IMR-90 (cell line): ENCODE data around the gene PSMG1. TPM values are rescaled to one million over a fixed set of nuclear protein-coding genes. Genes with fewer than 3 reads are reported as not detected.

Experiments
- ATAC-seq: fragments of 200-7000 bp; cut with Tn5 transposase; 2 replicates; pipeline ENCODE4 v1.9.1; 2020; ENCODE audit warnings: low read depth, mild to moderate bottlenecking, moderate library complexity
- BruUV-seq: library from RNA; stranded (reverse); fragments of 400-500 nt; replicated peaks from 2 replicates; lab custom pipeline; 2021; lab: Mats Ljungman, UMichigan
- CTCF ChIA-PET: fragments of 300-600 bp; formaldehyde crosslinking; extraction: SDS; loops from one replicate; lab custom pipeline; 2021; ENCODE audit warnings: antibody characterized with exemption; lab: Yijun Ruan, JAX
- POLR2A ChIA-PET: fragments of 300-600 bp; sonication (Branson Sonifier 250); formaldehyde crosslinking; loops from one replicate; lab custom pipeline; 2022; ENCODE audit warnings: antibody characterized with exemption; ENCODE audit not compliant: unreplicated experiment; lab: Charles Lee
- DNase-seq: peaks from one replicate; pipeline ENCODE4 v3.0.0; 2013
- H2AFZ ChIP-seq: replicated peaks from 2 replicates; pipeline ENCODE3; 2013; ENCODE audit warnings: low read length, mild to moderate bottlenecking; ENCODE audit not compliant: poor library complexity
- H2AK5ac ChIP-seq: 2 replicates; pipeline ENCODE4 v1.6.1; 2013; ENCODE audit warnings: low read depth, low read length, inconsistent platforms
- H2AK9ac ChIP-seq: replicated peaks from 2 replicates; pipeline ENCODE3; 2013; ENCODE audit warnings: mild to moderate bottlenecking, low read depth, low read length, moderate library complexity; ENCODE audit not compliant: poor library complexity
- H2BK120ac ChIP-seq: 2 replicates; pipeline ENCODE4 v1.6.1; 2013; ENCODE audit warnings: low read depth, low read length, inconsistent platforms
- H2BK15ac ChIP-seq: 3 replicates; pipeline ENCODE4 v1.6.1; 2013; ENCODE audit warnings: low read depth, low read length, inconsistent platforms
- H2BK20ac ChIP-seq: 2 replicates; pipeline ENCODE4 v1.6.1; 2013; ENCODE audit warnings: low read depth, mild to moderate bottlenecking, inconsistent platforms, low read length, moderate library complexity
- H2BK5ac ChIP-seq: 2 replicates; pipeline ENCODE4 v1.6.1; 2013; ENCODE audit warnings: mild to moderate bottlenecking, low read depth, low read length, inconsistent platforms; ENCODE audit not compliant: poor library complexity, severe bottlenecking
- H3K14ac ChIP-seq: replicated peaks from 2 replicates; pipeline ENCODE4 v1.6.1; 2013; ENCODE audit warnings: low read depth, low read length, inconsistent platforms
- H3K18ac ChIP-seq: 2 replicates; pipeline ENCODE4 v1.6.1; 2013; ENCODE audit warnings: low read depth, low read length, control low read depth
- H3K23ac ChIP-seq: 2 replicates; pipeline ENCODE4 v1.6.1; 2013; ENCODE audit warnings: low read depth, low read length, inconsistent platforms
- H3K27ac ChIP-seq: 2 replicates; pipeline ENCODE4 v1.5.1; 2013; ENCODE audit warnings: mild to moderate bottlenecking, control low read depth, low read length; ENCODE audit not compliant: insufficient read depth
- H3K27me3 ChIP-seq: 2 replicates; pipeline ENCODE4 v1.6.1; 2013; ENCODE audit warnings: low read length; ENCODE audit not compliant: control insufficient read depth, insufficient read depth
- H3K36me3 ChIP-seq: 2 replicates; pipeline ENCODE4 v1.6.1; 2013; ENCODE audit warnings: low read length, mixed read lengths; ENCODE audit not compliant: control insufficient read depth, insufficient read depth
- H3K4ac ChIP-seq: 2 replicates; pipeline ENCODE4 v1.6.1; 2013; ENCODE audit warnings: low read depth, low read length, inconsistent platforms
- H3K4me1 ChIP-seq: 2 replicates; pipeline ENCODE4 v1.6.1; 2013; ENCODE audit warnings: low read length, mixed read lengths; ENCODE audit not compliant: control insufficient read depth, insufficient read depth
- H3K4me2 ChIP-seq: 2 replicates; pipeline ENCODE4 v1.6.1; 2013; ENCODE audit warnings: low read depth, mild to moderate bottlenecking, control low read depth, low read length, moderate library complexity
- H3K4me3 ChIP-seq: 2 replicates; pipeline ENCODE4 v1.5.1; 2013; ENCODE audit warnings: low read depth, mild to moderate bottlenecking, control low read depth, low read length, moderate library complexity; ENCODE audit not compliant: insufficient read depth
- H3K56ac ChIP-seq: 2 replicates; pipeline ENCODE4 v1.6.1; 2013; ENCODE audit warnings: low read length, inconsistent platforms; ENCODE audit not compliant: insufficient read depth; ENCODE audit errors: extremely low read depth
- H3K79me1 ChIP-seq, 2 experiments: 2 replicates each; pipeline ENCODE4 v1.6.1; 2013; ENCODE audit warnings: low read length in 2 of 2, inconsistent platforms in 1 of 2, low read depth in 1 of 2
- H3K9ac ChIP-seq: 2 replicates; pipeline ENCODE4 v1.6.1; 2013; ENCODE audit warnings: low read depth, low read length, control low read depth
- H3K9me1 ChIP-seq: 2 replicates; pipeline ENCODE4 v1.6.1; 2013; ENCODE audit warnings: low read length, inconsistent platforms; ENCODE audit not compliant: insufficient read depth
- H3K9me3 ChIP-seq: 2 replicates; pipeline ENCODE4 v1.6.1; 2013; ENCODE audit warnings: low read length; ENCODE audit not compliant: control insufficient read depth, insufficient read depth
- H4K20me1 ChIP-seq: 2 replicates; pipeline ENCODE4 v1.6.1; 2013; ENCODE audit warnings: low read length, inconsistent platforms; ENCODE audit not compliant: insufficient read depth
- H4K5ac ChIP-seq: 2 replicates; pipeline ENCODE4 v1.6.1; 2013; ENCODE audit warnings: mild to moderate bottlenecking, low read depth, low read length, control low read depth
- H4K8ac ChIP-seq, 2 experiments: 2 replicates each; pipeline ENCODE4 v1.6.1; 2013; ENCODE audit warnings: low read depth in 2 of 2, low read length in 2 of 2, control low read depth in 1 of 2, inconsistent platforms in 1 of 2
- H4K91ac ChIP-seq: 2 replicates; pipeline ENCODE4 v1.6.1; 2013; ENCODE audit warnings: low read depth, low read length, inconsistent platforms; ENCODE audit not compliant: insufficient read depth
- CTCF ChIP-seq: conservative IDR thresholded peaks from 2 replicates; pipeline ENCODE4 v1.5.1; 2012; ENCODE audit warnings: mild to moderate bottlenecking, low read depth, low read length, improper control_type of control experiment
- ELK1 ChIP-seq: fragments of 150-350 bp; IDR thresholded peaks from 2 replicates; pipeline ENCODE4 v1.6.1; 2016; ENCODE audit warnings: low read depth, mild to moderate bottlenecking, low read length, moderate library complexity, borderline replicate concordance
- FOS ChIP-seq: fragments of 150-350 bp; IDR thresholded peaks from 2 replicates; pipeline ENCODE4 v1.6.1; 2016; ENCODE audit warnings: low read depth, low read length
- MXI1 ChIP-seq: IDR thresholded peaks from 2 replicates; pipeline ENCODE4 v1.6.1; 2012; ENCODE audit warnings: low read depth, mild to moderate bottlenecking, low read length, moderate library complexity, borderline replicate concordance
- RAD21 ChIP-seq: IDR thresholded peaks from 2 replicates; pipeline ENCODE4 v1.6.1; 2012; ENCODE audit warnings: low read length, improper control_type of control experiment
- RCOR1 ChIP-seq: IDR thresholded peaks from 2 replicates; pipeline ENCODE4 v1.6.1; 2012; ENCODE audit warnings: mild to moderate bottlenecking, low read length, improper control_type of control experiment; ENCODE audit not compliant: insufficient replicate concordance
- RFX5 ChIP-seq: IDR thresholded peaks from 2 replicates; pipeline ENCODE4 v1.8.0; 2012; ENCODE audit warnings: low read depth, mild to moderate bottlenecking, low read length, moderate library complexity
- USF2 ChIP-seq: fragments of 150-350 bp; IDR thresholded peaks from 2 replicates; pipeline ENCODE4 v1.6.1; 2017; ENCODE audit warnings: mild to moderate bottlenecking, antibody characterized with exemption, low read length, low read depth
- WGBS, 2 experiments: methylation state at CpG; one replicate each; pipeline versions ENCODE4 v1.1.5 to v1.1.7; 2013; ENCODE audit warnings: missing lambda C conversion rate in 2 of 2; ENCODE audit not compliant: insufficient read length in 1 of 2; ENCODE audit errors: extremely low coverage in 2 of 2; 5-methylcytosine and 5-hydroxymethylcytosine counted together
- dilution Hi-C: fragments of 300-500 bp; cut with HindIII; formaldehyde crosslinking; loops from one replicate; pipeline ENCODE4 v1.14.3; 2018; ENCODE audit warnings: low sequenced_read_pairs; ENCODE audit not compliant: unreplicated experiment
- in situ Hi-C: fragments of 300-500 bp; cut with MboI; formaldehyde crosslinking; loops from 3 replicates; pipeline ENCODE4 v1.14.3; 2019; ENCODE audit warnings: low sequenced_read_pairs, inconsistent platforms, mixed read lengths
- intact Hi-C: fragments of 100-400 bp; cut with micrococcal nuclease; formaldehyde crosslinking; loops from 2 replicates; pipeline ENCODE4 v1.10.0; 2022
- polyA plus RNA-seq, 3 experiments: library from polyadenylated mRNA; depleted of rRNA; stranded (reverse); fragments of >200 nt; gene quantifications; 2 replicates each; pipeline ENCODE4 v1.2.3, GENCODE V29; 2012; ENCODE audit warnings: low replicate concordance in 1 of 3
- total RNA-seq: library from RNA; depleted of rRNA; stranded (reverse); fragments of >200 nt; gene quantifications from 2 replicates; pipeline ENCODE4 v1.2.3, GENCODE V29; 2012

The PSMG1 gene
- total and polyA plus RNA-seq, 2 of the 4 experiments (the other 2 are of a cell fraction) = 37.8 to 45.4 TPM

- Histone ChIP-seq H3K4me2 (no peak overlapping the region), H4K5ac (no peak overlapping the region), H3K18ac (no peak overlapping the region), H2AK5ac (no peak overlapping the region), H3K27me3 (no peaks in the 10 kb centered on the region), H2BK5ac (no peak overlapping the region), H3K9me3 (no peaks in the 10 kb centered on the region), H4K8ac (no peak overlapping the region), H4K20me1 (no peaks in the 10 kb centered on the region), H3K36me3 (peaks cover 21% of the 10 kb centered on the region), H3K9me1 (no peaks in the 10 kb centered on the region), H3K27ac (no peak overlapping the region), H2BK120ac (no peak overlapping the region), H2AK9ac (no peak overlapping the region), H3K4ac (no peak overlapping the region), H2BK20ac (no peak overlapping the region), H3K4me3 (no peak overlapping the region), H4K91ac (no peak overlapping the region), H2BK15ac (no peak overlapping the region), H3K56ac (no peak overlapping the region), H2AFZ (no peak overlapping the region), H3K9ac (no peak overlapping the region), H3K4me1 (no peaks in the 10 kb centered on the region), H3K23ac (no peak overlapping the region), H3K14ac (no peak overlapping the region), H3K79me1 (peaks cover 6 to 16% of the 10 kb centered on the region in 2 experiments; a peak in 3 of 4 replicates)
- WGBS, 2 experiments = no CpG with 5 or more reads among the region's 7 CpGs
- TF ChIP-seq RAD21 (no peak), USF2 (no peak), RCOR1 (no peak), ELK1 (no peak), CTCF (no peak), RFX5 (no peak), FOS (no peak), MXI1 (no peak)
- ChIA-PET CTCF (no interaction called here), POLR2A (no interaction called here)
- BruUV-seq = no TSS peak
- DNase-seq (no peak), ATAC-seq (no peak)
- intact Hi-C loops = loop anchor here (10.0 kb wide), 1 partner anchor 58 kb away; no protein-coding TSS in a partner anchor
- dilution Hi-C loops = no loop called here
- in situ Hi-C loops = no loop called here
Observed at GRCh38 chr21:39196310-39196709, 13.1 kb upstream of the PSMG1 start.
